ENCODE results near the gene TALDO1.

TALDO1 gene

GRCh38 chr11:794766-795633 lies 47.7 kb downstream of the TALDO1 start:
- DNase-seq (ENCODE audit: low read depth), result no peak
- no peak for TF ChIP-seq CTCF (conservative IDR thresholded peaks at IDR 0.05; ENCODE audit: low read depth, low read length)
- H3K4me3 ChIP-seq (ENCODE audit: low read depth, low read length), result peak overlapping the region; percentile 79

- H3K4me3 ChIP-seq (ENCODE audit: low read depth, low read length), result peak overlapping the region; percentile 79
- no peak for TF ChIP-seq CTCF (conservative IDR thresholded peaks at IDR 0.05; ENCODE audit: low read depth, low read length)
- peak; percentile 87 for DNase-seq (ENCODE audit: low read depth)
Measured at GRCh38 chr11:795634-796564, 48.6 kb downstream of the TALDO1 start.

GRCh38 chr11:796565-797295 lies 49.5 kb downstream of the TALDO1 start:
- DNase-seq (ENCODE audit: low read depth), result no peak
- no peak for TF ChIP-seq CTCF (conservative IDR thresholded peaks at IDR 0.05; ENCODE audit: low read depth, low read length)
- H3K4me3 ChIP-seq (ENCODE audit: low read depth, low read length), result peak overlapping the region; percentile 79

- H3K4me3 ChIP-seq (ENCODE audit: low read depth, low read length), result peak overlapping the region; percentile 79
- TF ChIP-seq CTCF (conservative IDR thresholded peaks at IDR 0.05; ENCODE audit: low read depth, low read length), result no peak
- peak; percentile 95 for DNase-seq (ENCODE audit: low read depth)
Measured at GRCh38 chr11:797296-798092, 50.2 kb downstream of the TALDO1 start.

GRCh38 chr11:798093-798713 lies 50.9 kb downstream of the TALDO1 start, which contains the start of gene SLC25A22:
TSS of gene SLC25A22 (minus strand) at chr11:798281. CDS start at chr11:795006, 3,275 bp downstream.
- peak; percentile 55 for TF ChIP-seq CTCF (conservative IDR thresholded peaks at IDR 0.05; ENCODE audit: low read depth, low read length)
- DNase-seq (ENCODE audit: low read depth), result peak; percentile 79
- H3K4me3 ChIP-seq (ENCODE audit: low read depth, low read length), result peak within 1 kb of the TSS; percentile 79
